NCI-H345 (cell line): ENCODE measurements around the gene ASPG.

Source experiments
- DNase-seq: peaks from one replicate; lab custom pipeline; 2025; lab: John Stamatoyannopoulos, UW

Gene ASPG

GRCh38 chr14:104116756-104117340 is 31.3 kb downstream of the ASPG start:
- DNase-seq: no peak

- peak; percentile 21 for DNase-seq
These were observed 32.0 kb downstream of the ASPG start for GRCh38 chr14:104117341-104118005.

GRCh38 chr14:104118006-104118844 is 32.7 kb downstream of the ASPG start:
- DNase-seq: no peak

- no peak for DNase-seq
These were observed 33.6 kb downstream of the ASPG start for GRCh38 chr14:104119119-104119487.

- no peak for DNase-seq
These were observed 34.2 kb downstream of the ASPG start for GRCh38 chr14:104119488-104120251.

GRCh38 chr14:104120281-104120741 is 34.8 kb downstream of the ASPG start:
- DNase-seq: no peak

- no peak for DNase-seq
These were observed 35.6 kb downstream of the ASPG start for GRCh38 chr14:104121142-104121541.

- DNase-seq: no peak
These were observed 38.4 kb downstream of the ASPG start for GRCh38 chr14:104123879-104124278.

GRCh38 chr14:104125011-104125410 is 39.5 kb downstream of the ASPG start:
- DNase-seq: no peak

- no peak for DNase-seq
These were observed 41.3 kb downstream of the ASPG start for GRCh38 chr14:104126753-104127152.

- no peak for DNase-seq
These were observed 43.5 kb downstream of the ASPG start for GRCh38 chr14:104128981-104129380.

GRCh38 chr14:104129556-104129955 is 44.1 kb downstream of the ASPG start:
- DNase-seq: no peak

- DNase-seq: peak; percentile 89
These were observed 45.6 kb downstream of the ASPG start for GRCh38 chr14:104130974-104131651.

- no peak for DNase-seq
These were observed 46.6 kb downstream of the ASPG start for GRCh38 chr14:104131968-104132732.

GRCh38 chr14:104132981-104133380 is 47.5 kb downstream of the ASPG start:
- no peak for DNase-seq

GRCh38 chr14:104133496-104133895 is 48.0 kb downstream of the ASPG start:
- DNase-seq: no peak

GRCh38 chr14:104134061-104134965 is 48.8 kb downstream of the ASPG start:
- no peak for DNase-seq

GRCh38 chr14:104135121-104135903 is 49.8 kb downstream of the ASPG start:
- DNase-seq: no peak

- DNase-seq: no peak
These were observed 50.5 kb downstream of the ASPG start for GRCh38 chr14:104135904-104136471.
